ENCODE measurements around the gene KRT71. TPM values are rescaled to one million over a fixed set of nuclear protein-coding genes. Genes with fewer than 3 reads are reported as not detected.

The KRT71 gene
- polyA plus RNA-seq, 3 donors: not detected

GRCh38 chr12:52517888-52518287, 35.1 kb downstream of the KRT71 start:
- no peak overlapping the region for H3K4me3 Mint-ChIP-seq
- Histone ChIP-seq H2AFZ (ENCODE audit: insufficient read depth, low read depth, low read length, poor library complexity, severe bottlenecking) (no peak overlapping the region), H3K27me3 (ENCODE audit: control insufficient read depth in 2 of 2, insufficient read depth in 2 of 2, low read length in 2 of 2) (no peaks in the 10 kb centered on the region), H3K4me3 (replicated peaks in 1 of 3; ENCODE audit: low read depth in 2 of 3, low read length in 3 of 3) (no peak overlapping the region), H3K36me3 (replicated peaks in 1 of 2; ENCODE audit: control insufficient read depth in 1 of 2, insufficient read depth in 2 of 2, low read length in 2 of 2) (no peaks in the 10 kb centered on the region), H3K9me3 (replicated peaks in 1 of 2; ENCODE audit: control insufficient read depth in 1 of 2, insufficient read depth in 1 of 2, low read length in 2 of 2) (no peaks in the 10 kb centered on the region), H3K79me2 (ENCODE audit: insufficient read depth, low read length) (no peaks in the 10 kb centered on the region), H3K27ac (ENCODE audit: low read depth in 1 of 2, low read length in 2 of 2) (no peak overlapping the region), H3K4me2 (replicated peaks; ENCODE audit: extremely low read depth, low read length, poor library complexity, severe bottlenecking) (no peak overlapping the region), H3K9ac (ENCODE audit: insufficient read depth, low read length, poor library complexity, severe bottlenecking) (no peak overlapping the region), H3K4me1 (ENCODE audit: control insufficient read depth in 1 of 2, insufficient read depth in 2 of 2, low read length in 2 of 2) (no peaks in the 10 kb centered on the region), H4K20me1 (ENCODE audit: insufficient read depth, low read length) (no peaks in the 10 kb centered on the region)
- H3K4me1 Mint-ChIP-seq: no peaks in the 10 kb centered on the region
- TF ChIP-seq, protein P1, sequence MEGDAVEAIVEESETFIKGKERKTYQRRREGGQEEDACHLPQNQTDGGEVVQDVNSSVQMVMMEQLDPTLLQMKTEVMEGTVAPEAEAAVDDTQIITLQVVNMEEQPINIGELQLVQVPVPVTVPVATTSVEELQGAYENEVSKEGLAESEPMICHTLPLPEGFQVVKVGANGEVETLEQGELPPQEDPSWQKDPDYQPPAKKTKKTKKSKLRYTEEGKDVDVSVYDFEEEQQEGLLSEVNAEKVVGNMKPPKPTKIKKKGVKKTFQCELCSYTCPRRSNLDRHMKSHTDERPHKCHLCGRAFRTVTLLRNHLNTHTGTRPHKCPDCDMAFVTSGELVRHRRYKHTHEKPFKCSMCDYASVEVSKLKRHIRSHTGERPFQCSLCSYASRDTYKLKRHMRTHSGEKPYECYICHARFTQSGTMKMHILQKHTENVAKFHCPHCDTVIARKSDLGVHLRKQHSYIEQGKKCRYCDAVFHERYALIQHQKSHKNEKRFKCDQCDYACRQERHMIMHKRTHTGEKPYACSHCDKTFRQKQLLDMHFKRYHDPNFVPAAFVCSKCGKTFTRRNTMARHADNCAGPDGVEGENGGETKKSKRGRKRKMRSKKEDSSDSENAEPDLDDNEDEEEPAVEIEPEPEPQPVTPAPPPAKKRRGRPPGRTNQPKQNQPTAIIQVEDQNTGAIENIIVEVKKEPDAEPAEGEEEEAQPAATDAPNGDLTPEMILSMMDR (IDR thresholded peaks at IDR 0.05): no peak
- H3K9me3 Mint-ChIP-seq: no peaks in the 10 kb centered on the region
- no peak for DNase-seq
- no peak overlapping the region for H3K27ac Mint-ChIP-seq
- H3K36me3 Mint-ChIP-seq: no peaks in the 10 kb centered on the region
- intact Hi-C loops (cut with micrococcal nuclease): no loop called here
- H3K27me3 Mint-ChIP-seq (ENCODE audit: low read depth in 3 of 3): peaks cover 4 to 13% (median 8%) of the 10 kb centered on the region in 3 donors
- WGBS (ENCODE audit: insufficient coverage): 100% methylated on average over 1 of the region's 5 CpGs

DNA sequence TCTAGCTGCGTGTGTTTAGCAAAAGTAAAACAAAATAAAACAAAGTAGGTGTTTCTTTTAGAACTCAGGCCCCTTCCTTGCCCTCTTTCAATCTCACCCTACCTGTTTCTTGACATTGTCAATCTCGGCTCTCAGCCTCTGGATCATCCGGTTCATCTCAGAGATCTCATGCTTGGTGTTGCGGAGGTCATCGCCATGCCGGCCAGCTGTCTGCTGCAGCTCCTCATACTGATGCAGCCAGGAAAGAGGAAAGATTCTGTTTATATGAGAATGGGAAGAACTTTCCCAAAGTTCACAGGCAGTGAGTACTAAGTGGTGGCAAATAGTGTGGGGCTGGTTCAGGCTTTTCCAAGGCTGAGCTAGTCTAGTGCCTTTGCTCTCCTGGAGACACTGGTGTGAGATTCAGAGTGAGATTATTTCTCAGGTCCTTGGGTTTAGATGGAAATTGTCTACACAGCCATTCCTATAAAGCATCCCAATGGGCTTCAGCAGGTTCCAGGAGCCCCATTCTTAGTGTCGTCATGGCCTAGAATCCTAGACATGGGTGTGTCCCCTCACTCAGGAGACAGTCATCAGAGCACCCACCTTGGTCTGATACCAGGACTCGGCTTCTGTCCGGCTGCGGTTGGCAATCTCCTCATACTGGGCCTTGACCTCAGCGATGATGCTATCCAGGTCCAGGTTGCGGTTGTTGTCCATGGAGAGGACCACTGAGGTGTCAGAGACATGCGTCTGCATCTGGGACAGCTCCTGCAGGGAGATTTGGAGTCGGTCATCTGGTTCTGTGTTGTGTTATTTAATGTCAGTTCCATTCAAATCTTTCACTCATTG, 35.7 kb downstream of the KRT71 start:
- no peak overlapping the region for H3K27ac ChIP-seq (ENCODE audit: low read depth in 1 of 2, low read length in 2 of 2)
- no peaks in the 10 kb centered on the region for H3K27me3 ChIP-seq (ENCODE audit: control insufficient read depth in 2 of 2, insufficient read depth in 2 of 2, low read length in 2 of 2)
- no peak overlapping the region for H3K4me3 ChIP-seq (replicated peaks in 1 of 3; ENCODE audit: low read depth in 2 of 3, low read length in 3 of 3)
- Mint-ChIP-seq H3K4me1 (no peaks in the 10 kb centered on the region), H3K4me3 (no peak overlapping the region), H3K27ac (no peak overlapping the region), H3K9me3 (no peaks in the 10 kb centered on the region), H3K36me3 (no peaks in the 10 kb centered on the region), H3K27me3 (ENCODE audit: low read depth in 3 of 3) (peaks cover 6 to 10% (median 8%) of the 10 kb centered on the region in 3 donors)
- no peaks in the 10 kb centered on the region for H3K9me3 ChIP-seq (replicated peaks in 1 of 2; ENCODE audit: control insufficient read depth in 1 of 2, insufficient read depth in 1 of 2, low read length in 2 of 2)
- no peak overlapping the region for H3K9ac ChIP-seq (ENCODE audit: insufficient read depth, low read length, poor library complexity, severe bottlenecking)
- no peak for DNase-seq
- WGBS (ENCODE audit: insufficient coverage): 96% methylated on average over 9 of the region's 14 CpGs
- H4K20me1 ChIP-seq (ENCODE audit: insufficient read depth, low read length): no peaks in the 10 kb centered on the region
- H3K4me2 ChIP-seq (replicated peaks; ENCODE audit: extremely low read depth, low read length, poor library complexity, severe bottlenecking): no peak overlapping the region
- no peaks in the 10 kb centered on the region for H3K79me2 ChIP-seq (ENCODE audit: insufficient read depth, low read length)
- no peak overlapping the region for H2AFZ ChIP-seq (ENCODE audit: insufficient read depth, low read depth, low read length, poor library complexity, severe bottlenecking)
- H3K36me3 ChIP-seq (replicated peaks in 1 of 2; ENCODE audit: control insufficient read depth in 1 of 2, insufficient read depth in 2 of 2, low read length in 2 of 2): no peaks in the 10 kb centered on the region
- no peaks in the 10 kb centered on the region for H3K4me1 ChIP-seq (ENCODE audit: control insufficient read depth in 1 of 2, insufficient read depth in 2 of 2, low read length in 2 of 2)
- TF ChIP-seq, protein P1 (IDR thresholded peaks at IDR 0.05): no peak
- intact Hi-C loops (cut with micrococcal nuclease): no loop called here
